HEK293 (cell line): ENCODE results near the gene DSG3.

Experiments
- CTCF ChIA-PET: fragments of 350-600 bp; formaldehyde crosslinking; extraction: SDS; loops from one replicate; lab custom pipeline; 2021; ENCODE audit warnings: antibody characterized with exemption; lab: Yijun Ruan, JAX
- POLR2A ChIA-PET: fragments of 300-600 bp; formaldehyde crosslinking; extraction: SDS; loops from one replicate; lab custom pipeline; 2020; ENCODE audit warnings: antibody characterized with exemption, inconsistent platforms; lab: Yijun Ruan, JAX
- H3K27ac ChIP-seq: fragments of 200-500 bp; sonication (Bioruptor generic); 2 replicates; pipeline ENCODE4 v1.5.1; 2014; ENCODE audit warnings: low read depth, low read length, control low read depth, inconsistent platforms; ENCODE audit errors: extremely low read depth
- H3K36me3 ChIP-seq, 2 experiments: fragments of 200-500 bp in 1 of 2; sonication (Bioruptor generic) in 1 of 2; 1 replicate in 1 of 2; 2 replicates in 1 of 2; pipeline ENCODE4 v1.5.1; 2014 to 2017; ENCODE audit warnings: inconsistent platforms in 2 of 2, low read length in 2 of 2; ENCODE audit not compliant: control insufficient read depth in 2 of 2, insufficient read depth in 1 of 2
- H3K4me1 ChIP-seq: fragments of 200-500 bp; sonication (Bioruptor generic); 2 replicates; pipeline ENCODE4 v1.5.1; 2014; ENCODE audit warnings: mild to moderate bottlenecking, low read length, inconsistent platforms; ENCODE audit not compliant: control insufficient read depth, insufficient read depth
- H3K4me3 ChIP-seq: 2 replicates; pipeline ENCODE4 v1.5.1; 2011; ENCODE audit warnings: low read depth, mild to moderate bottlenecking, control low read depth, low read length, moderate library complexity
- H3K9me3 ChIP-seq: fragments of 200-500 bp; sonication (Bioruptor generic); 2 replicates; pipeline ENCODE4 v1.5.1; 2014; ENCODE audit warnings: low read depth, low read length, inconsistent platforms; ENCODE audit not compliant: control insufficient read depth, insufficient read depth
- PRDM1 ChIP-seq: fragments of 450-650 bp; formaldehyde crosslinking; IDR thresholded peaks from 2 replicates; pipeline ENCODE4; 2016; ENCODE audit warnings: missing biosample characterization, missing genetic modification characterization
- PRDM10 ChIP-seq: fragments of 450-650 bp; formaldehyde crosslinking; IDR thresholded peaks from 2 replicates; pipeline ENCODE4 v1.5.1; 2016; ENCODE audit warnings: missing biosample characterization, missing genetic modification characterization
- SP7 ChIP-seq: fragments of 450-650 bp; formaldehyde crosslinking; IDR thresholded peaks from 2 replicates; pipeline ENCODE4 v1.5.1; 2016; ENCODE audit warnings: missing biosample characterization, missing genetic modification characterization
- ZBTB7A ChIP-seq: fragments of 450-650 bp; formaldehyde crosslinking; IDR thresholded peaks from 2 replicates; pipeline ENCODE4 v1.5.1; 2016; ENCODE audit warnings: low read depth, missing biosample characterization, missing genetic modification characterization
- ZBTB8A ChIP-seq: fragments of 450-650 bp; formaldehyde crosslinking; IDR thresholded peaks from 2 replicates; pipeline ENCODE4 v1.5.1; 2016; ENCODE audit warnings: missing biosample characterization, missing genetic modification characterization
- ZFP37 ChIP-seq: fragments of 450-650 bp; formaldehyde crosslinking; IDR thresholded peaks from 2 replicates; pipeline ENCODE4 v1.5.1; 2016; ENCODE audit warnings: missing biosample characterization, missing genetic modification characterization
- ZNF10 ChIP-seq: fragments of 450-650 bp; formaldehyde crosslinking; IDR thresholded peaks from 2 replicates; pipeline ENCODE4 v1.5.1; 2017; ENCODE audit warnings: missing biosample characterization, missing genetic modification characterization
- ZNF155 ChIP-seq: fragments of 450-650 bp; formaldehyde crosslinking; IDR thresholded peaks from 2 replicates; pipeline ENCODE4 v1.5.1; 2016; ENCODE audit warnings: missing biosample characterization, missing genetic modification characterization
- ZNF19 ChIP-seq: fragments of 450-650 bp; formaldehyde crosslinking; IDR thresholded peaks from 2 replicates; pipeline ENCODE4; 2016; ENCODE audit warnings: missing biosample characterization, missing genetic modification characterization, low read depth
- ZNF354C ChIP-seq: fragments of 450-650 bp; formaldehyde crosslinking; IDR thresholded peaks from 2 replicates; pipeline ENCODE4 v1.5.1; 2016; ENCODE audit warnings: missing biosample characterization, missing genetic modification characterization, low read depth, borderline replicate concordance
- ZNF366 ChIP-seq: fragments of 450-650 bp; formaldehyde crosslinking; conservative IDR thresholded peaks from 2 replicates; pipeline ENCODE4 v1.5.1; 2016; ENCODE audit warnings: missing biosample characterization, missing genetic modification characterization
- ZNF394 ChIP-seq: fragments of 450-650 bp; formaldehyde crosslinking; IDR thresholded peaks from 2 replicates; pipeline ENCODE4 v1.5.1; 2016; ENCODE audit warnings: missing biosample characterization, missing genetic modification characterization, mild to moderate bottlenecking, moderate library complexity, borderline replicate concordance
- ZNF510 ChIP-seq: fragments of 450-650 bp; formaldehyde crosslinking; IDR thresholded peaks from 2 replicates; pipeline ENCODE4 v1.5.1; 2018; ENCODE audit warnings: mild to moderate bottlenecking, missing genetic modification characterization, missing biosample characterization; ENCODE audit not compliant: insufficient replicate concordance
- ZNF518A ChIP-seq: fragments of 450-650 bp; formaldehyde crosslinking; conservative IDR thresholded peaks from 2 replicates; pipeline ENCODE4 v1.5.1; 2016; ENCODE audit warnings: low read depth, missing biosample characterization, missing genetic modification characterization
- ZNF670 ChIP-seq: fragments of 450-650 bp; formaldehyde crosslinking; IDR thresholded peaks from 2 replicates; pipeline ENCODE4 v1.5.1; 2016; ENCODE audit warnings: missing biosample characterization, missing genetic modification characterization, low read depth
- ZNF677 ChIP-seq: fragments of 450-650 bp; IDR thresholded peaks from 2 replicates; pipeline ENCODE4 v1.5.0; 2018; ENCODE audit warnings: missing biosample characterization, mild to moderate bottlenecking, missing genetic modification characterization, moderate library complexity
- ZNF692 ChIP-seq: fragments of 450-650 bp; formaldehyde crosslinking; IDR thresholded peaks from 2 replicates; pipeline ENCODE4 v1.5.1; 2016; ENCODE audit warnings: missing biosample characterization, missing genetic modification characterization
- ZNF704 ChIP-seq: fragments of 450-650 bp; formaldehyde crosslinking; IDR thresholded peaks from 2 replicates; pipeline ENCODE4 v1.5.1; 2016; ENCODE audit warnings: missing biosample characterization, missing genetic modification characterization
- ZNF707 ChIP-seq: fragments of 450-650 bp; formaldehyde crosslinking; IDR thresholded peaks from 2 replicates; pipeline ENCODE4 v1.5.1; 2016; ENCODE audit warnings: missing biosample characterization, missing genetic modification characterization
- TF ChIP-seq, protein P1 (sequence below): fragments of 450-650 bp; formaldehyde crosslinking; IDR thresholded peaks from 2 replicates; pipeline ENCODE4 v1.5.1; 2016; ENCODE audit warnings: missing biosample characterization, missing genetic modification characterization

DSG3 gene

DNA sequence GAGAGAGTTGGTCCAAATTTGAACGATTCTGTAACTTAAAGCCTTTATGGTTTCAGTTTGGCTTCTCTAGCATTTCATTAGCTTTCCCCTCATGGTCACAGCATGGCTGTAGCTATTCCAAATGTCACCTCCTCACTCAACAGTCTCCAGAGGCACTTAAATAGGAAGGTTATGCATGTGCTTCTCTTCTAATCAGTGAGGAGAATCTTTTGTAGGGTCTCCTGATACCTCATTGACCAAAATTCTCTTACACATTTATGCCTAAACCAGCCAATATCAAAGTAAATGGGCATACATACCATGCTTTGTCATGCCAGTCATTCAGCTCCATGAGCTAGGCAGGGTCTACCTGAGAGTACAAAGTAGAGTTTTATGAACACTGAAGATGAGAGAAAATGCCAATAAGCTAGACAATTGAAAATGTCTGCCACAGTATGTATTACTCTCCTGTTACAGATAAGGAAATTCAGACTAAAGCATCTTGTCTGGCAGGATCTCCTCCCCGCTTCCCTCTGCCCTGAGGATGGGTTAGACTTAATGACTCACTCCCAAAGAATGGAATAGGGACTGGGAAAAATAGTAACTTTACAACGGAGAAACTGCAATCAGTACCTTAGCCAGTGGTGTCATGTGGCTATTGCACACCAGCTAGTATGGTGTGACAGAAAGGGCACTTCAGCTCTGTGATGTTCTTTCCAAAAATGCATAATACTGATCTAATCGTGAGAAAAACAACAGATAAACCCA, 65.8 kb downstream of the DSG3 start:
- Histone ChIP-seq H3K36me3 (peaks cover 0 to 3% of the 10 kb centered on the region in 2 experiments; a peak in 1 of 3 replicates), H3K9me3 (no peaks in the 10 kb centered on the region), H3K4me3 (no peak overlapping the region), H3K27ac (no peak overlapping the region), H3K4me1 (peaks cover 3% of the 10 kb centered on the region; the same call in 1 of the 2 replicates)
- ChIA-PET CTCF (interaction anchor here (0.6 to 2.7 kb wide), 2 partner anchors 51 to 89 kb away, joined by 3 to 11 read pairs; no protein-coding TSS in a partner anchor), POLR2A (interaction anchor here (0.9 kb wide), 1 partner anchor 16 kb away, joined by 3 read pairs; no protein-coding TSS in a partner anchor)
- TF ChIP-seq SP7 (tag by site-specific recombination) (0 out of 2 replicates have a peak, but pooled peaks have one; percentile 13), PRDM1 (tag by site-specific recombination) (peak; percentile 42; the same call in 1 of the 2 replicates), ZNF366 (tag by site-specific recombination) (0 out of 2 replicates have a peak, but pooled peaks have one; percentile 18), PRDM10 (tag by site-specific recombination) (peak; percentile 65; the same call in 1 of the 2 replicates), ZFP37 (tag by site-specific recombination) (no peak)

DNA sequence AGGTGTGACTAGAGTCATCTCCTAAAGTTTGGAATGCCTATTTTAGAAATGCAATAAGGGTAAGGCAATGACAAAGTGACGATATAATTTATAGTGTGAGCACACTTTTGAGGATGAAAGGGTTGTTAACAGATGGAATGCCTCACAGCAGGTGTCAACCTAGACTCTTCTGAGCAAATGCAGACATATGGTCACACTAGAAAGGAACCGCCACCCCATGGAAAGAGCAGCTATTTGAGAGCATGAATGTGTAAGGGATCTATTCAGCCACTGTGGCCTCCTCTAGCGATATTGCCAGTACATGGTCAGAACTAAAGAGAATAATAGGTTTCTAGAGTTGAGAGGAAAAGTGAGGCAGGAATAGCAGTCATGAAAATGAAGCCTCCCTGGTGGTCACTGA, 68.9 kb downstream of the DSG3 start:
- no peak overlapping the region for H3K27ac ChIP-seq
- ChIA-PET CTCF (interaction anchor here (1.1 to 1.6 kb wide), 2 partner anchors 47 to 91 kb away, joined by 4 to 7 read pairs; no protein-coding TSS in a partner anchor), POLR2A (no interaction called here)
- no peaks in the 10 kb centered on the region for H3K4me1 ChIP-seq
- H3K36me3 ChIP-seq: peaks cover 0 to 25% of the 10 kb centered on the region in 2 experiments
- no peaks in the 10 kb centered on the region for H3K9me3 ChIP-seq
- H3K4me3 ChIP-seq: no peak overlapping the region
- no peak for TF ChIP-seq ZNF707 (tag by site-specific recombination)
- no peak for TF ChIP-seq ZNF692 (tag by site-specific recombination)
- no peak for TF ChIP-seq ZNF394
- TF ChIP-seq ZNF510 (tag by site-specific recombination): no peak
- no peak for TF ChIP-seq ZBTB7A (tag by site-specific recombination)
- no peak for TF ChIP-seq ZNF518A (tag by site-specific recombination)
- TF ChIP-seq ZNF704 (tag by site-specific recombination): no peak
- TF ChIP-seq, protein P1, sequence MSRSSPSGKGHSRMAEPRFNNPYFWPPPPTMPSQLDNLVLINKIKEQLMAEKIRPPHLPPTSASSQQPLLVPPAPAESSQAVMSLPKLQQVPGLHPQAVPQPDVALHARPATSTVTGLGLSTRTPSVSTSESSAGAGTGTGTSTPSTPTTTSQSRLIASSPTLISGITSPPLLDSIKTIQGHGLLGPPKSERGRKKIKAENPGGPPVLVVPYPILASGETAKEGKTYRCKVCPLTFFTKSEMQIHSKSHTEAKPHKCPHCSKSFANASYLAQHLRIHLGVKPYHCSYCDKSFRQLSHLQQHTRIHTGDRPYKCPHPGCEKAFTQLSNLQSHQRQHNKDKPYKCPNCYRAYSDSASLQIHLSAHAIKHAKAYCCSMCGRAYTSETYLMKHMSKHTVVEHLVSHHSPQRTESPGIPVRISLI: no peak
- TF ChIP-seq ZNF677 (tag by site-specific recombination): no peak
- no peak for TF ChIP-seq ZNF155 (tag by site-specific recombination)
- TF ChIP-seq ZBTB8A: no peak
- no peak for TF ChIP-seq ZNF670 (tag by site-specific recombination)
- TF ChIP-seq ZNF10 (tag by site-specific recombination): no peak
- TF ChIP-seq ZNF354C (tag by site-specific recombination): no peak
- no peak for TF ChIP-seq ZNF19 (tag by site-specific recombination)
